Epidermal melanocyte (primary cell): Measurements from ENCODE around the gene DBNL.

ENCODE experiments used
- DNase-seq: peaks from one replicate; pipeline ENCODE4 v3.0.0; 2011; ENCODE audit warnings: low spot score; ENCODE audit not compliant: insufficient read length

DBNL gene

GRCh38 chr7:44098092-44099068 is 53.9 kb downstream of the DBNL start:
- DNase-seq, result no peak

- no peak for DNase-seq
Observed at GRCh38 chr7:44099669-44100068, 55.2 kb downstream of the DBNL start.

GRCh38 chr7:44100458-44101302 is 56.2 kb downstream of the DBNL start:
- peak; percentile 82 for DNase-seq

GRCh38 chr7:44101303-44101965 is 56.9 kb downstream of the DBNL start:
- no peak for DNase-seq

GRCh38 chr7:44101966-44102845 is 57.7 kb downstream of the DBNL start:
- DNase-seq, result peak; percentile 59

GRCh38 chr7:44102846-44103565 is 58.5 kb downstream of the DBNL start:
- no peak for DNase-seq

GRCh38 chr7:44103566-44103922 is 59.0 kb downstream of the DBNL start:
- DNase-seq, result no peak

GRCh38 chr7:44103923-44104859 is 59.7 kb downstream of the DBNL start, which contains the start of gene AEBP1:
TSS of gene AEBP1 (plus strand) at chr7:44104345. CDS start at chr7:44104666, 321 bp downstream.
- peak; percentile 62 for DNase-seq

GRCh38 chr7:44104860-44105771 is 60.6 kb downstream of the DBNL start:
- peak; percentile 50 for DNase-seq

- DNase-seq, result no peak
Observed at GRCh38 chr7:44105832-44106231, 61.3 kb downstream of the DBNL start.

GRCh38 chr7:44106311-44107065 is 62.0 kb downstream of the DBNL start:
- no peak for DNase-seq

GRCh38 chr7:44107116-44107960 is 62.8 kb downstream of the DBNL start:
- DNase-seq, result no peak

GRCh38 chr7:44107961-44108767 is 63.7 kb downstream of the DBNL start:
- no peak for DNase-seq

GRCh38 chr7:44108768-44109750 is 64.6 kb downstream of the DBNL start:
- no peak for DNase-seq
